Prostate gland (tissue), 2 donors: ENCODE data around the gene MYOZ3.

Source experiments
- CTCF ChIP-seq, 4 experiments: fragments of 200-600 bp in 2 of 4; fragments of 450-650 bp in 2 of 4; sonication (generic) in 2 of 4; IDR thresholded peaks; 1 replicate in 3 of 4; 2 replicates in 1 of 4; pipeline ENCODE4 v1.5.1; 2016 to 2019; ENCODE audit warnings: antibody characterized with exemption in 4 of 4, mild to moderate bottlenecking in 2 of 4, moderate library complexity in 2 of 4
- POLR2A ChIP-seq: fragments of 450-650 bp; IDR thresholded peaks from one replicate; pipeline ENCODE4 v1.6.1; 2016; ENCODE audit warnings: antibody characterized with exemption, mild to moderate bottlenecking
- POLR2AphosphoS5 ChIP-seq: sonication (generic); formaldehyde crosslinking; IDR thresholded peaks from one replicate; pipeline ENCODE4 v1.6.1; 2017; ENCODE audit warnings: antibody characterized with exemption

DNA sequence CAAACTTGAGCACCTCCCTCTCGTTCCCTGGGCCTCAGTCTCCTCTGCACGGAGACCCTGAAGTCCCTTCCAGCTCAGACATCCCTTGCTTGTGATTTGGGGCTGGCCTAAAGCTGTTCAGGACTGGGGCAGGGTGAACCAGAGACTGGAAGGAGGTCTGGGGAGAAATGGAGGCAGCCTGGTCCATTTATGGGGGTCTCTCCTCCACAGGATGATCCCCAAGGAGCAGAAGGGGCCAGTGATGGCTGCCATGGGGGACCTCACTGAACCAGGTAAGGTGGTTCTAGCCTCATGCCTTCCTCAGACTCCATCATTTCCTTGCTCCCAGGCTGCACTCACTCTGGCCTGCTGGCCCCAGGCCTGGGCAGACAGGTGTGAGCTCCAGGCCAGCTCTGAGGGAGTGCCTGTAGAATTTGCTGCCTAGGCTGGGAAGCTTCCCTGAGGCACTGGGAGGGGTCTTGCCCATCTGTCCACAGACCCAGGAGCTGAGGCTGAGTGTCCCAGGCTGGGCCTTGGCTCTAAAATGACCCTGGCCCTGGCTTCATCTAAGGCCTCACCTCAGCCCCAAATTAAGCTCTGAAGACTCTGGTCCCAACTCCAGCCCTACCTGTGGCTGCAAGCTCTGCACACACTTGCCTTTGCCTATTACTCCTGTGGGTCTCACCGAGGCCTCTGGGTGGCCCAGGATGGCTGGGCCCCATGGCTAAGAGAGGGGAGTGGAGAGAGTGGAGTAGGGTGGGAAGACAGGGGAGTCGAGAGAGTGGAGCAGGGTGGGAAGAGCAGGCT is 1.9 kb downstream of the MYOZ3 start:
- TF ChIP-seq CTCF (IDR thresholded peaks at IDR 0.05) (no peak), POLR2A (no peak), POLR2AphosphoS5 (no peak)
